GM12891 (cell line): ENCODE data around the gene MZF1.
"Not testable (repeated sequence)": the region's sequence is repeated elsewhere in the genome, so short reads cannot be mapped to it uniquely, and the experiment has no call there.

Experiments
- DNase-seq: peaks from one replicate; pipeline ENCODE4 v3.0.0; 2011; ENCODE audit warnings: low spot score; ENCODE audit not compliant: insufficient read length
- FAIRE-seq: peaks from 2 replicates; lab custom pipeline; 2011; peaks lifted over from hg19 to GRCh38; lab: Jason Lieb, UNC
- PAX5 ChIP-seq: IDR thresholded peaks from 2 replicates; pipeline ENCODE4 v1.6.1; 2011; ENCODE audit warnings: low read length, moderate library complexity, mild to moderate bottlenecking; ENCODE audit not compliant: insufficient read depth, severe bottlenecking
- POLR2A ChIP-seq: IDR thresholded peaks from 2 replicates; pipeline ENCODE4 v1.6.1; 2011; ENCODE audit warnings: low read depth, low read length, control low read depth
- POLR2AphosphoS5 ChIP-seq: IDR thresholded peaks from 2 replicates; pipeline ENCODE4 v1.6.1; 2011; ENCODE audit warnings: low read depth, low read length, control low read depth
- POU2F2 ChIP-seq: IDR thresholded peaks from 2 replicates; pipeline ENCODE4 v1.6.1; 2011; ENCODE audit warnings: low read depth, mild to moderate bottlenecking, control low read depth, low read length, moderate library complexity
- SPI1 ChIP-seq: IDR thresholded peaks from 2 replicates; pipeline ENCODE4 v1.6.1; 2011; ENCODE audit warnings: low read depth, low read length, control low read depth
- TAF1 ChIP-seq: IDR thresholded peaks from 2 replicates; pipeline ENCODE4 v1.6.1; 2011; ENCODE audit warnings: low read depth, low read length, control low read depth

MZF1 gene

GRCh38 chr19:58547323-58548312 lies 25.5 kb downstream of the MZF1 start:
- FAIRE-seq (no peak), DNase-seq (no peak)
- no peak for TF ChIP-seq SPI1
- TF ChIP-seq POU2F2 = no peak
- TF ChIP-seq POLR2AphosphoS5 = peak; percentile 58

- DNase-seq = no peak
- TF ChIP-seq PAX5 (no peak), TAF1 (no peak), SPI1 (no peak), POLR2A (no peak), POU2F2 (no peak), POLR2AphosphoS5 (no peak)
- FAIRE-seq = no peak
Observed at GRCh38 chr19:58546019-58546530, 27.1 kb downstream of the MZF1 start.

DNA sequence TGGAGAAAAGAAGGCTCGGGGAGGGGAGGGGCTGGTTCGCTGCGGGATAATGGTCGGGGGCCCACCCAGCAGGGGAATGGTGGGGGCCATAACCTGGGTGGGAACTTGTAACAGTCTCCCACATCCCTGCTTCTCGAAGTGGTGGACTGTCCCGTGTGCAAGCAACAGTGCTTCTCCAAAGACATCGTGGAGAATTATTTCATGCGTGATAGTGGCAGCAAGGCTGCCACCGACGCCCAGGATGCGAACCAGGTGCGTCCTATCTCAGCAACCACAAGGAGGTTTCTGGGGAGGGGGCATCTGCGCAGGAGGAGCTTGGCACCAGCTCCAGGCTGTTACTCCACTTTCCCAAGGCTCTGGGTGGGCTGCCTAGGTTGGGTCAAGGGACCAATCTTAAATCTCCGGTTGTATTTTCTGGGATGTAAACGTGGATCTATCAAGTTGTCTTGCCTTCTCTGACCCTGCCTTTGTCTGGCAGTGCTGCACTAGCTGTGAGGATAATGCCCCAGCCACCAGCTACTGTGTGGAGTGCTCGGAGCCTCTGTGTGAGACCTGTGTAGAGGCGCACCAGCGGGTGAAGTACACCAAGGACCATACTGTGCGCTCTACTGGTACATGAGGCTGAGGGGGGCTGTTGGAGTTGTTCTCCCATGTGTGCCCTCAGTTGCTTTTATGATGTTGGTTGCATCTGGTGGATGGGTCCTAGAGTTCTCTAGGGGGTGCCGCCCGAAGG lies 27.7 kb downstream of the MZF1 start:
- TF ChIP-seq POLR2A = 0 out of 2 replicates have a peak, but pooled peaks have one; percentile 19
- TF ChIP-seq POU2F2 = no peak
- no peak for TF ChIP-seq PAX5
- TF ChIP-seq SPI1 = no peak
- no peak for TF ChIP-seq TAF1
- no peak for TF ChIP-seq POLR2AphosphoS5
- FAIRE-seq (no peak), DNase-seq (no peak)

GRCh38 chr19:58544591-58545285 lies 28.4 kb downstream of the MZF1 start:
- FAIRE-seq (no peak), DNase-seq (peak; percentile 95)
- TF ChIP-seq PAX5 (no peak), SPI1 (no peak), TAF1 (no peak), POU2F2 (no peak), POLR2A (no peak; the same call in 1 of the 2 replicates), POLR2AphosphoS5 (no peak)

DNA sequence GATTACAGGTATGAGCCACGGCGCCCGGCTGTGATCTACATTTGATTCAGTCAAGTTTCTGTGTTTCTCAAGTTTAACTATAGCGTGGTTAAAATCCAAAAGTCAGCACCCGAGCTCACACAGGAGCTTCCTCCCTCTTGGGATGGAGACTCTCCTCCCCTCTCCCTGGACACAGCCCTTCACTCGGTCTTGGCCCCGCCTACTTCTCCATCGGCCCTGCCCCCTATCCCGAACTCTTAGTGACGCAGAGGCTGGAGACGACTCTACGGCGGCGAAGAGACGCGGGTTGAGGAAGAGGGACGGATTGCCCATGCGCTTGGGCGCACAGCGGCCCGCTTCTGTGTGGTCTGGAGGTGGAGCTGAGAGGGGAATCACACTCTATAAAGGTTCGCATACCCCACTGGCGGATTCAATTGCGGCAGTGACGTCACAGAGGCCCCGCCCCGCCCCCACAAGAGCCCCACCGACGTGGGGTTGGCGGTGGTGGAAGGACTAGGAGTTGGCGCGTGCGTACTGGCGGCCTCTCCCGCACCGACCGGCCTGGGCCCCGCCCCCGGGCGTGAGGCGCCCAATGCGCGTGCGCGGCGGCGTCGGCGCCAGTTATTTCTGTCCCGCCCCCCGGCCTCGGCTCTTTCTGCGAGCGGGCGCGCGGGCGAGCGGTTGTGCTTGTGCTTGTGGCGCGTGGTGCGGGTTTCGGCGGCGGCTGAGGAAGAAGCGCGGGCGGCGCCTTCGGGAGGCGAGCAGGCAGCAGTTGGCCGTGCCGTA lies 29.1 kb downstream of the MZF1 start, which contains the start of gene TRIM28:
TRIM28 (plus strand) TSS at position 239 of the 765 bp plus-strand sequence. CDS start 694 bp downstream, outside the sequence.
- TF ChIP-seq SPI1 = no peak
- TF ChIP-seq PAX5 = no peak
- peak; percentile 85 for TF ChIP-seq TAF1
- TF ChIP-seq POU2F2 = peak; percentile 78
- TF ChIP-seq POLR2A = peak; percentile 80
- TF ChIP-seq POLR2AphosphoS5 = peak; percentile 95
- DNase-seq (peak; percentile 99), FAIRE-seq (peak; percentile 97)

DNA sequence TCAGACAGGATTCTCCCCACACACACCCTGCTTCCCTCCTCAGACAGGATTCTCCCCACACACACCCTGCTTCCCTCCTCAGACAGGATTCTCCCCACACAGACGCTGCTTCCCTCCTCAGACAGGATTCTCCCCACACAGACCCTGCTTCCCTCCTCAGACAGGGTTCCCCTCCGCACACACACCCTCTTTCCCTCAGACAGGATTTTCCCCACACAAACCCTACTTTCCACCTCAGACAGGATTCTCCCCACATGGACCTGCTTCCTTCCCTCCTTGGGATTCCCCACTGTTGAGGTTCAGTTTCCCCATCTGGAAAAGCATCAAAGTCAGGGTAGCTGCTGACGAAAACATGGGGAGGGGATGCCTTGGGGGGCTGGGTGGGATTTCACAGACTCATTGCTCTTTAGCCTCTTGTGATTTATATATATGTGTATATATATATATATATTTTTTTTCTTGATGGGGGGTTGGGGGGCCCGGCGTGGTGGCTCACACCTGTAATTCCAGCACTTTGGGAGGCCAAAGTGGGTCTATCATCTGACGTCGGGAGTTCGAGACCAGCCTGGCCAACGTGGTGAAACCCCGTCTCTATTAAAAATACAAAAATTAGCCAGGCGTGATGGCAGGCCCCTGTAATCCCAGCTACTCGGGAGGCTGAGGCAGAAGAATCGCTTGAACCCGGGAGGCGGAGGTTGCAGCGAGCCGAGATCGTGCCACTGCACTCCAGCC lies 30.3 kb downstream of the MZF1 start:
- DNase-seq, FAIRE-seq: not testable (repeated sequence)

- FAIRE-seq, DNase-seq: not testable (repeated sequence)
Observed at GRCh38 chr19:58539169-58539559, 34.0 kb downstream of the MZF1 start.

GRCh38 chr19:58538257-58539168 lies 34.6 kb downstream of the MZF1 start:
- DNase-seq (no peak), FAIRE-seq (no peak)
- TF ChIP-seq PAX5 = no peak
- TF ChIP-seq POLR2A = no peak
- no peak for TF ChIP-seq POLR2AphosphoS5
- no peak for TF ChIP-seq TAF1
- no peak for TF ChIP-seq SPI1
- no peak for TF ChIP-seq POU2F2
